Measurements from ENCODE around the gene NDUFAF2. TPM values are rescaled to one million over a fixed set of nuclear protein-coding genes. Genes with fewer than 3 reads are reported as not detected.

The NDUFAF2 gene
- total and polyA plus RNA-seq, 2 experiments from 2014 or later, result 31.6 to 155 TPM

GRCh38 chr5:60903356-60903755, 41.6 kb upstream of the NDUFAF2 start (continued):
- TF ChIP-seq, protein P1, sequence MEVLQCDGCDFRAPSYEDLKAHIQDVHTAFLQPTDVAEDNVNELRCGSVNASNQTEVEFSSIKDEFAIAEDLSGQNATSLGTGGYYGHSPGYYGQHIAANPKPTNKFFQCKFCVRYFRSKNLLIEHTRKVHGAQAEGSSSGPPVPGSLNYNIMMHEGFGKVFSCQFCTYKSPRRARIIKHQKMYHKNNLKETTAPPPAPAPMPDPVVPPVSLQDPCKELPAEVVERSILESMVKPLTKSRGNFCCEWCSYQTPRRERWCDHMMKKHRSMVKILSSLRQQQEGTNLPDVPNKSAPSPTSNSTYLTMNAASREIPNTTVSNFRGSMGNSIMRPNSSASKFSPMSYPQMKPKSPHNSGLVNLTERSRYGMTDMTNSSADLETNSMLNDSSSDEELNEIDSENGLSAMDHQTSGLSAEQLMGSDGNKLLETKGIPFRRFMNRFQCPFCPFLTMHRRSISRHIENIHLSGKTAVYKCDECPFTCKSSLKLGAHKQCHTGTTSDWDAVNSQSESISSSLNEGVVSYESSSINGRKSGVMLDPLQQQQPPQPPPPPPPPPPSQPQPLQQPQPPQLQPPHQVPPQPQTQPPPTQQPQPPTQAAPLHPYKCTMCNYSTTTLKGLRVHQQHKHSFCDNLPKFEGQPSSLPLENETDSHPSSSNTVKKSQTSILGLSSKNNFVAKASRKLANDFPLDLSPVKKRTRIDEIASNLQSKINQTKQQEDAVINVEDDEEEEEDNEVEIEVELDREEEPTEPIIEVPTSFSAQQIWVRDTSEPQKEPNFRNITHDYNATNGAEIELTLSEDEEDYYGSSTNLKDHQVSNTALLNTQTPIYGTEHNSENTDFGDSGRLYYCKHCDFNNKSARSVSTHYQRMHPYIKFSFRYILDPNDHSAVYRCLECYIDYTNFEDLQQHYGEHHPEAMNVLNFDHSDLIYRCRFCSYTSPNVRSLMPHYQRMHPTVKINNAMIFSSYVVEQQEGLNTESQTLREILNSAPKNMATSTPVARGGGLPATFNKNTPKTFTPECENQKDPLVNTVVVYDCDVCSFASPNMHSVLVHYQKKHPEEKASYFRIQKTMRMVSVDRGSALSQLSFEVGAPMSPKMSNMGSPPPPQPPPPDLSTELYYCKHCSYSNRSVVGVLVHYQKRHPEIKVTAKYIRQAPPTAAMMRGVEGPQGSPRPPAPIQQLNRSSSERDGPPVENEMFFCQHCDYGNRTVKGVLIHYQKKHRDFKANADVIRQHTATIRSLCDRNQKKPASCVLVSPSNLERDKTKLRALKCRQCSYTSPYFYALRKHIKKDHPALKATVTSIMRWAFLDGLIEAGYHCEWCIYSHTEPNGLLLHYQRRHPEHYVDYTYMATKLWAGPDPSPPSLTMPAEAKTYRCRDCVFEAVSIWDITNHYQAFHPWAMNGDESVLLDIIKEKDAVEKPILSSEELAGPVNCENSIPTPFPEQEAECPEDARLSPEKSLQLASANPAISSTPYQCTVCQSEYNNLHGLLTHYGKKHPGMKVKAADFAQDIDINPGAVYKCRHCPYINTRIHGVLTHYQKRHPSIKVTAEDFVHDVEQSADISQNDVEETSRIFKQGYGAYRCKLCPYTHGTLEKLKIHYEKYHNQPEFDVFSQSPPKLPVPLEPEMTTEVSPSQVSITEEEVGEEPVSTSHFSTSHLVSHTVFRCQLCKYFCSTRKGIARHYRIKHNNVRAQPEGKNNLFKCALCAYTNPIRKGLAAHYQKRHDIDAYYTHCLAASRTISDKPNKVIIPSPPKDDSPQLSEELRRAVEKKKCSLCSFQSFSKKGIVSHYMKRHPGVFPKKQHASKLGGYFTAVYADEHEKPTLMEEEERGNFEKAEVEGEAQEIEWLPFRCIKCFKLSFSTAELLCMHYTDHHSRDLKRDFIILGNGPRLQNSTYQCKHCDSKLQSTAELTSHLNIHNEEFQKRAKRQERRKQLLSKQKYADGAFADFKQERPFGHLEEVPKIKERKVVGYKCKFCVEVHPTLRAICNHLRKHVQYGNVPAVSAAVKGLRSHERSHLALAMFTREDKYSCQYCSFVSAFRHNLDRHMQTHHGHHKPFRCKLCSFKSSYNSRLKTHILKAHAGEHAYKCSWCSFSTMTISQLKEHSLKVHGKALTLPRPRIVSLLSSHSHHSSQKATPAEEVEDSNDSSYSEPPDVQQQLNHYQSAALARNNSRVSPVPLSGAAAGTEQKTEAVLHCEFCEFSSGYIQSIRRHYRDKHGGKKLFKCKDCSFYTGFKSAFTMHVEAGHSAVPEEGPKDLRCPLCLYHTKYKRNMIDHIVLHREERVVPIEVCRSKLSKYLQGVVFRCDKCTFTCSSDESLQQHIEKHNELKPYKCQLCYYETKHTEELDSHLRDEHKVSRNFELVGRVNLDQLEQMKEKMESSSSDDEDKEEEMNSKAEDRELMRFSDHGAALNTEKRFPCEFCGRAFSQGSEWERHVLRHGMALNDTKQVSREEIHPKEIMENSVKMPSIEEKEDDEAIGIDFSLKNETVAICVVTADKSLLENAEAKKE (CRISPR knock-in tag; IDR thresholded peaks at IDR 0.05), result no peak
- TF ChIP-seq EZH2phosphoT487 (IDR thresholded peaks at IDR 0.05; ENCODE audit: unreplicated experiment), result no peak
- no peak for TF ChIP-seq NANOG (IDR thresholded peaks at IDR 0.05; ENCODE audit: borderline replicate concordance)

DNA sequence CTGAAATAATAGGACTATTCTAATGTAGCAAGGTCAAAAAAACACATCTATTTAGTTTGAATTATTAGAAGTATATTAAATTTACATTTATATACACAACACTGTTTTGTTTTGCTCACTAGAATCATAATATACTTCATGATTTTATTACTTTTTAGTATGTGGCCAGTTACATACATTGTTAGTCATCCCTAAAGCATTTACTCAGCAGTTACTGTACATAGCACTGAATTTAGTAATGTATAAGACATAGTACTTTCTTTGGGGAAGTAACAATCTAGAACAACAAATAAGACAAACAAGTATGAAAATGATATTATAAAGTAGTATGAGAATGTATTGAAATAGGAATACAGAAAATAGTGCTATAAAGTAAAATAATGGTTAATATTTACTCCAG, 28.4 kb upstream of the NDUFAF2 start:
- Mint-ChIP-seq H3K36me3 (ENCODE audit: low read depth) (peaks cover 35% of the 10 kb centered on the region), H3K27me3 (ENCODE audit: insufficient read depth, low read depth, poor library complexity) (no peaks in the 10 kb centered on the region), H3K4me3 (no peak overlapping the region), H3K4me1 (no peaks in the 10 kb centered on the region), H3K9me3 (no peaks in the 10 kb centered on the region), H3K27ac (no peak overlapping the region)
- ATAC-seq (no peak), DNase-seq (ENCODE audit: low spot score) (no peak)
- H3K4me3 ChIP-seq, result no peak overlapping the region
- no peak overlapping the region for H3K4me2 ChIP-seq
- H4K20me1 ChIP-seq (replicated peaks; ENCODE audit: insufficient read depth), result no peaks in the 10 kb centered on the region
- H2AFZ ChIP-seq, result no peak overlapping the region
- H3K9me2 ChIP-seq (ENCODE audit: insufficient read depth), result no peaks in the 10 kb centered on the region
- H3K36me3 ChIP-seq (ENCODE audit: insufficient read depth), result peaks cover 5% of the 10 kb centered on the region; the same call in 1 of the 2 replicates
- no peaks in the 10 kb centered on the region for H3K27me3 ChIP-seq (ENCODE audit: insufficient read depth)
- no peak overlapping the region for H3K27ac ChIP-seq (ENCODE audit: low read depth)
- no peaks in the 10 kb centered on the region for H3K79me2 ChIP-seq (replicated peaks; ENCODE audit: insufficient read depth)
- no peaks in the 10 kb centered on the region for H3F3A ChIP-seq (replicated peaks; ENCODE audit: low read depth)
- no peaks in the 10 kb centered on the region for H3K4me1 ChIP-seq (ENCODE audit: insufficient read depth)
- TF ChIP-seq, protein P1 (CRISPR knock-in tag; IDR thresholded peaks at IDR 0.05), result no peak
- TF ChIP-seq ZNF331 (CRISPR knock-in tag; IDR thresholded peaks at IDR 0.05; ENCODE audit: low read depth), result no peak
- no peak for TF ChIP-seq POLR2AphosphoS5 (IDR thresholded peaks at IDR 0.05; ENCODE audit: low read depth)
- TF ChIP-seq STAT1 (IDR thresholded peaks at IDR 0.05; ENCODE audit: unreplicated experiment), result no peak
- TF ChIP-seq REST (IDR thresholded peaks at IDR 0.05; ENCODE audit: unreplicated experiment), result no peak

All from GM23338 (cell line).